Right renal cortex interstitium (tissue), 3 donors: Measurements from ENCODE around the gene KDM2B. TPM values are rescaled to one million over a fixed set of nuclear protein-coding genes. Genes with fewer than 3 reads are reported as not detected.
"Not testable (repeated sequence)": the region's sequence is repeated elsewhere in the genome, so short reads cannot be mapped to it uniquely, and the experiment has no call there.

Experiments used
- DNase-seq, 3 donors: peaks; one replicate each; pipeline ENCODE4 v3.0.0-alpha.2; 2013; ENCODE audit warnings: low read depth in 3 of 3, low spot score in 2 of 3
- polyA plus RNA-seq, 3 donors: library from polyadenylated mRNA; unstranded; fragments of 120-200 nt; gene quantifications; one replicate each; pipeline ENCODE4 v1.2.1, GENCODE V29; 2013; ENCODE audit not compliant: insufficient read length in 3 of 3

Gene KDM2B
- polyA plus RNA-seq, 3 donors, result 73.7 to 78.0 (median 74.7) TPM

DNA sequence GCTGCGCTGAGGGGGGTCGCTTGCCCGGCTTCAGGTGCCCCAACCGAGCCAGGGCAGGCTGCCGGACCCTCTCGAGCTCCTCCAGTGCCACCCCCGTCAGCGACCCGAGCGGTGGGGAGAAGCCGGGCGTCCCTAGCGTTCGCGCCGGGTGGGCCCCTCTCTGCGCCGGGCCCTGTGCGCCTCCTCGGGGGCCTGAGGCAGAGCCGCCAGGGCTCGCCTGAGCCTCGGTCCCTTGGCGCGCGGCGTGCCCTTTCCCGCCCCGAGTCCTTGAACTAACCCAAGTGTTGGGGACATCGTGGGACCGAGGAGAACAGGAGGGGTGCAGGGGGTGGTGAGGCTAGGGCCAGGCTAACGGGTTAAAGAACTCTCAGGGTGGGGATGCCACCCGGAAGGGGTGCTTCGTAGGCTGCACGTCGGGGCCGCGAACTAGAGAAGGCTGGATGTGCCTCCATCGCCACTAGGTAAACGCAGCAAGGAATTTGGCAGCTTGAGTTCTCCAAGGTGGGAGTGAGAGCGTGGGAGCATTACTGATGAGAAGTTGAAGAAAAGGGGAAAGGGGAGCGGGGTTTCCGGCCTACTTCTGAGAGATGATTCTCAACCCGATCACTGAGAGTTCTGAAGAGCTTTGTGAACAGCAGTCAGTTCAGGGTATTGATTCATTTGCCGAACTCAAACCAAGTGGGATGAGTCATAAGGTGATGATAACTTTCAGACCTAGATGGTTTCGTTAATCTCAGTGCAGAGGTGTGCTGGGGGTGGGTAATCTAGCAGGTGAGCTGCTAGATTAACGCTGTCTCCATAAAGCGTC lies 180.3 kb downstream of the KDM2B start:
- DNase-seq, result peak in 2 of 3 donors; percentile 25 to 52

DNA sequence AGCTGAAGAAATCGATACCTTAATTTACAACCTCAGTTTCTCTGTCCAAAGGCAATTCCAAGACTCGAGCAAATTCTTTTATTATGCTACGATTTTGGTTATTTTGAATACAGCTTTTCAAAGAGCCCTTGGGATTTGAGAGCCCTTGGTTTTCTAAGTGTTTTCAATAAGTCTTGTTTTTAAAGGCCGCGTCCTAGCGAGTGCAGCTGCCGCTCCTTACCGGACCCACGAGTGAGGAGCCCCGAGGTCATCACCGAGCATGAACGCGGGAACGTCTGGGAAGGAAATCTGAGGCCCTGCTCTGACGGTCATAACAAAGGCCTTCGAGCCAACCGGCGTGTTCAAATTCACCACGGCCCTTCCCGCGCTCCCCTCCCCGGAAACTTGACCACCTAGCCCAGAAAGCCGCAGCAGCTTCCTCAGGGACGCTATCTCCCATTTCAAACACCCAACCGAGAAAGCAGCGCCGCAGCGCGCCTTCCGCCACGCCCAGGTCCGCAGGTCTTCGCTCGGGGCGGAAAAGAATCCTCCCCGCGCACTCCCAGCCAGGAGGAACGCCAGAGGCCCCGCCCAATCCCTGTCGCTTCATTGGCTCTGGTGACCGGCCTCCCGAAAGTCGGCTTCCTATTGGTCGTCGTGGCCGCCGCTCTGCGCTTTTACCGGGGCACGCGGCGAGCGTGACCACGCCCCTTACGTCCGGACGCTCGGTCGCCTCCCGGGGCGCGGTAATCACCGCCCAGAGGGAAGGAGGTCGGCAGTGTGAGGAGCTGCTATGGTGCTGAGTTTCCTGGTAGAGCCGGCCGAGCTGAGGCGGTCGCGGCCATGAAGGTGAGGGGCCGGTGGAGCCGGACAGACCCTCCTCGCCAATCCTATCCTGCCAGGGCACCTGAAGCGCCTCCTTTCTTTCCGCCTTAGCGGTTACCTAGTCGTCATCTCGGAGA lies 181.2 kb downstream of the KDM2B start, which contains the start of gene RNF34:
Gene RNF34 (plus strand): TSS at position 728 of the 941 bp plus-strand sequence. CDS start 95 bp downstream, at position 823.
- peak; percentile 91 to 99 (median 95) for DNase-seq

DNA sequence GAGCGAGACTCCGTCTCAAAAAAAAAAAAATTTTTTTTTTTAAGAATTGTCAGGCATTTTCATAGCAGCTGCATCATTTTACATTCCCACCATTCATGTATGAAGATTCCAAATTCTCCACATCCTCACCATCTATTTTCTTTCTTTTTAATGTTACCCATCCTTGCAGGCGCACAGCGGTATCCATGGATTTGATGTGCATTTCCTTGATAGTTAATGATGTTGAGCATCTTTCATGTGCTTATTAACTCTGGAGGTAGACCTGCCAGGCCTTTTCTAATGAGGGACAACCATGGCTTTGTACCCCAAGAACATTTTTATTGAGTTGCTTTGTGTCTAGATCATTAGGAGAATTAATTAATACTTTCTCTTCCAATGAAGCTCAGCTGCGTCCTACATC lies 182.5 kb downstream of the KDM2B start:
- DNase-seq, result no peak

DNA sequence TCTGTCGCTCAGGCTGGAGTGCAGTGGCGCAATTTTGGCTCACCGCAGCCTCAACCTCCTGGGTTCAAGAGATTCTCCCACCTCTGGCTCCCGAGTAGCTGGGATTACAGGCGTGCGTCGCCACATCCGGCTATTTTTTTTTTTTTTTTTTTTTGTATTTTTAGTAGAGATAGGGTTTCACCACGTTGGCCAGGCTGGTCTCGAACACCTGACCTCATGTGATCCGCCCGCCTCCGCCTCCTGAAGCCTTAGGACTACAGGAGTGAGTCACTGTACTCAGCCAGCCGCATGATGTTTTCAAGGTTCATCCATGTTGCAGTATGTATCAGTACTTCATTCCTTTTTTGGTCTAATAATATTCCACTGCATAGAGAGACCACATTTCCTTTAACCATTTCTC lies 183.3 kb downstream of the KDM2B start:
- DNase-seq, result no peak

DNA sequence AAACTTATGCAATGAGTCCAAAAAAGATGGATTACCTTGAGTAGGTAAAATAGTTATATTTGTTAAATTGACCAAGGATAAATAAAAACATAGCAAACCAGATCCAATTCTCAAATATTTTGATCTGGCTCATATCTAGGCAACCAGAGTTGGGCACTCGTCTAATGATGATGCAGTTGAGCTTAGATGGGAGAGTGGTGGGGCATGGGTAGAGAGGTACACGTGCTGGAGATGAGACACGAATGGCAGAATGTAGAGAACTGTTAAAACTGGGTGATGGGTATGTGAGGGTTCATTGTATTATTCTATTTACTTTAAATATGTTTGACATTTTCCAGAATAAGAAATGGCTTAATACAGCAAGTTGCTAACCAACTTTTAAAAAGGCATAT lies 188.5 kb downstream of the KDM2B start:
- no peak for DNase-seq

DNA sequence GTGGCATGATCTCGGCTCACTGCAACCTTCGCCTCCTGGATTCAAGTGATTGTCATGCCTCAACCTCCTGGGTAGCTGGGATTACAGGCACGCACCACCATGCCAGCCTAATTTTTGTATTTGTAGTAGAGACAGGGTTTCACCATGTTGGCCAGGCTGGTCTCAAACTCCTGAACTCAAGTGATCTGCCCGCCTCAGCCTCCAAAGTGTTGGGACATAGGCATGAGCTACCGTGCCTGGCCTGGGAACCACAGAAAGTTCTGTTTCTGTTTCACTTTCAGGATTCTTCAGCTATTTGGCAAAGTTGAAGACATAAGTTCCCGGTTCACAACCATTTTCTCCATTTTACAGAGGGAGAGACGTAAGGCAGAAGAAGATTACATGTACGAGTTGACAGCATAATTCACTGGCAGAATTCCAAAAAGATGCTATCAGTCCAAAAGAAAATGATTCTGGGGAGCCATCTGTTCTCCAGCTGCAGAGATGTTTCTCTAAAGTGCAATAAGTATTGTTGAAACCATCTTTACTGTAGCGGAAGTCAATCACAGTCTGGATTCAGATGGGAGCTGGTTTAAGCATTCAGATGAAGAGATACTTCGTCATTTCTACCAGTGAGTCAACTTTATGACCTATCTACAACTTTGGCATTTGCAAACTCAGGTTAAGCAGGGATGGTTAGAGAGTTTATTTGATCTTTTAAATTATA lies 189.1 kb downstream of the KDM2B start:
- DNase-seq, result no peak

DNA sequence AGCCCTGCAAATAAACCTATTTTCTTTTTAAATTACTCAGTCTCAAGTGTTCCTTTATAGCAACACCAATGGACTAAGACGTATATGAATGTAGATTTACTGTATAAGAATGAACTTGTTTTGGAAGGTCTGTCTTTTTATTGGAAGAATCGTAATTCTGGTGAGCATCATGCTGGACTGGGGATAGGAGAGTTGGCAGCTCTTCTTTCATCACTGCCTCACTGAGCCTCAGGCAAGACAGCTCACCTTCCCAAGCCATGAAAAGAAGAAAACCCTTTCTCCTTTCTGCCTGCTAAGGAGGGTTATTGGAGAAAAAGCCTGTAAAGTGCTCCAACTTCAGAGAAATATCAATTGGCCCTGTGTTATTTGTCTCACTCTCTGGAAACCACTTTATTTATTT lies 190.0 kb downstream of the KDM2B start:
- no peak for DNase-seq

DNA sequence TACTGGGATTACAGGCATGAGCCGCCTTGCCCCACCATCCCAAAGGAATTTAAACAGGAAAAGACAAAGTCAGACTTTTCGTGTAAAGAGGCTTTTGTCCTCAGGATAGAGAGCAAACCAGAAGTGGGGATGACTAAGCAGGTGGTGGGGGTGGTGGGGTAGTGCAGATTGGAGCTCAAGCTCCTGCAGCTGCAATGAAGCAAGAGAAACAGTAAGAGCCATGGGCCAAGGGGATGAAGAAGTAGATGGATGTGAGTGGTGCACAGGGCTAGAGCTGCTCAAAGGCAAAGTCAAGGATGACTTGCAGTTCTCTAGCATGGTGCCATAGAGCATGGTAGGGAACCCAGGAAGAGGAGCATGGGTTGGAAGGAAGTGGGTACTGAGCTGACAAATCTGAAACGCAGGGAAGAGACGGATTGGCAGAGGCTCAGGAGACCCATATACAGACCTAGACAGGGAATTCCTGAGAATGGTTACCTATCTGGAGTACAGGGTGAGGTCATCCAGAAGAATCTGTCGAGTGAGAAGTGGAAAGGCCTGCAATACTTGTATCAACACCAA lies 192.3 kb downstream of the KDM2B start:
- DNase-seq, result no peak

DNA sequence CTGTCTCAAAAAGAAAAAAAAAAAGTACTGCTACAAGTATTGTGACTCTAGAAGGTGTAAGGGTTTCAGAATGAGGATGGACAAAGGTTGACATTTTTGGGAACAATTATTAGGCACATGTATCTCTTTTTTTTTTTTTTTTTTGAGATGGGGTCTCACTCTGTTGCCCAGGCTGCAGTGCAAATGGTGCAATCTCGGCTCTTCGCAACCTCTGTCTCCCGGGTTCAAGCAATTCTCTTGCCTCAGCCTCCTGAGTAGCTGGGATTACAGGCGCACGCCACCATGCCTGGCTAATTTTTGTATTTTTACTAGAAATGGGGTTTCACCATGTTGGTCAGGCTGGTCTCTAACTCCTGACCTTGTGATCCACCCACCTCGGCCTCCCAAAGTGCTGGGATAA lies 195.9 kb downstream of the KDM2B start:
- not testable (repeated sequence) for DNase-seq

DNA sequence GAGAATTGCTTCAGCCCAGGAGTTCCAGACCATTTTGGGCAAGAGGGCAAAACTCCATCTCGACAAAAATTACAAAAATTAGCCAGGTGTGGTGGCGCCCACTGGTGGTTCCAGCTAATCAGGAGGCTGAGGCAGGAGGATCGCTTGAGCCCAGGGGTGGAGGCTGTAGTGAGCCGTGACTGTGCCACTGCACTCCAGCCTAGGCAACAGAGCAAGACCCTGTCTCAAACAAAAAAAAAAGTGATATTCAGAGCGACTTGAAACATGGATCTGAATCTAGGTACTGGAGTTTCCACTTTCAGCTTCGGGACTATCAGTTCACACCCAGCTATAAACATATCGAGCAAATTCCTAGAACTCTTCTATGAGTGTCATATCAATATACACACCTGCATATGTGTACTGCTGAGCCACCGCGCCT lies 197.2 kb downstream of the KDM2B start:
- DNase-seq, result no peak

DNA sequence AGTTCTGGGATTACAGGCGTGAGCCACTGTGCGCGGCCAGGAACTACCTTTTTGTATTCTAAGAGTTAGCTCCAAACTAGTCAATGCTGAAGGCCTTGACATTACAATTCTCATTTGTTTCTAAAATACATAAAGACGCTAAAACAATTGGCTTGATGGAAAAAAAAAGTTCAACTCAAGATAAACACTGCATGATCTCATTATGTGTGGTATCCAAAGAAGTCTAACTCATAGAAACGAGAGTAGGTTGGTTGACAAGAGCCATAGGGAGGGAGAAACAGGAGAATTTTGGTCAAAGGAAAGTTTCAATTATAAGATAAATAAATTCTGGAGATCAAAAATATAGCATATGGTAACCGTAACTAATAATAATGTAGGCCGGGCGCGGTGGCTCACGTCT lies 200.9 kb downstream of the KDM2B start:
- DNase-seq, result no peak

Other genes starting within 250 kb of the KDM2B start
- 100 to 1,000 TPM; 134 to 158 (median 138) TPM for gene ANAPC5, start 228.6 kb downstream of the KDM2B start, polyA plus RNA-seq
- gene RNF34, start 180.9 kb downstream of the KDM2B start, polyA plus RNA-seq, result 10 to 100 TPM; 45.5 to 46.8 (median 45.7) TPM
- 10 to 100 TPM; 11.0 to 14.7 (median 11.1) TPM for gene ORAI1, start 45.5 kb upstream of the KDM2B start, polyA plus RNA-seq
- gene MORN3, start 88.6 kb upstream of the KDM2B start, polyA plus RNA-seq, result 1 to 10 TPM; 1.7 to 2.3 (median 1.8) TPM
- 1 to 10 TPM; 6.6 to 8.4 (median 8.1) TPM for gene TMEM120B, start 131.7 kb upstream of the KDM2B start, polyA plus RNA-seq
- 1 to 10 TPM; 8.9 to 9.6 (median 9.1) TPM for gene RHOF, start 212.7 kb upstream of the KDM2B start, polyA plus RNA-seq
- 10 to 100 TPM; 10.5 to 12.1 (median 12.0) TPM for gene SETD1B, start 223.0 kb upstream of the KDM2B start, polyA plus RNA-seq